Breast epithelium (tissue), 3 donors: ENCODE results near the gene DLG4.

Experiments
- POLR2A ChIP-seq: fragments of 450-650 bp; IDR thresholded peaks from one replicate; pipeline ENCODE4 v1.6.1; 2016; ENCODE audit warnings: antibody characterized with exemption, mild to moderate bottlenecking, moderate library complexity
- POLR2AphosphoS5 ChIP-seq, 3 donors: sonication (generic); formaldehyde crosslinking; IDR thresholded peaks; one replicate each; pipeline ENCODE4 v1.6.1; 2017; ENCODE audit warnings: antibody characterized with exemption in 3 of 3
- TF ChIP-seq, protein P1 (sequence below), 3 donors: fragments of 450-650 bp; IDR thresholded peaks; one replicate each; pipeline ENCODE4 v1.5.1; 2016 to 2017; ENCODE audit warnings: antibody characterized with exemption in 3 of 3, mild to moderate bottlenecking in 3 of 3, moderate library complexity in 3 of 3

DNA sequence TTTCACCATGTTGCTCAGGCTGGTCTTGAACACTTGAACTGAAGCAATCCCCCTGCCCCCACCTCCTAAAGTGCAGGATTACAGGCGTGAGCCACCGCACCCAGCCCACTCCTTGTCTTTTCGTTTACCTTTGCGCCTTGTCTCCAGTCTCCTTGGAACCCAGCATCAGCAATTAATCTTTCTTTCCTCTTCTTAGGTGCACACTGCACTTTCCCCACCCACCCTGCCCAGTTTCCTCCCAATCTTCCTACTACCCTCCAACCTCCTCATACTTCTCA lies 44.1 kb upstream of the DLG4 start:
- no peak for TF ChIP-seq POLR2AphosphoS5 (IDR thresholded peaks at IDR 0.05)
- TF ChIP-seq, protein P1, sequence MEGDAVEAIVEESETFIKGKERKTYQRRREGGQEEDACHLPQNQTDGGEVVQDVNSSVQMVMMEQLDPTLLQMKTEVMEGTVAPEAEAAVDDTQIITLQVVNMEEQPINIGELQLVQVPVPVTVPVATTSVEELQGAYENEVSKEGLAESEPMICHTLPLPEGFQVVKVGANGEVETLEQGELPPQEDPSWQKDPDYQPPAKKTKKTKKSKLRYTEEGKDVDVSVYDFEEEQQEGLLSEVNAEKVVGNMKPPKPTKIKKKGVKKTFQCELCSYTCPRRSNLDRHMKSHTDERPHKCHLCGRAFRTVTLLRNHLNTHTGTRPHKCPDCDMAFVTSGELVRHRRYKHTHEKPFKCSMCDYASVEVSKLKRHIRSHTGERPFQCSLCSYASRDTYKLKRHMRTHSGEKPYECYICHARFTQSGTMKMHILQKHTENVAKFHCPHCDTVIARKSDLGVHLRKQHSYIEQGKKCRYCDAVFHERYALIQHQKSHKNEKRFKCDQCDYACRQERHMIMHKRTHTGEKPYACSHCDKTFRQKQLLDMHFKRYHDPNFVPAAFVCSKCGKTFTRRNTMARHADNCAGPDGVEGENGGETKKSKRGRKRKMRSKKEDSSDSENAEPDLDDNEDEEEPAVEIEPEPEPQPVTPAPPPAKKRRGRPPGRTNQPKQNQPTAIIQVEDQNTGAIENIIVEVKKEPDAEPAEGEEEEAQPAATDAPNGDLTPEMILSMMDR (IDR thresholded peaks at IDR 0.05) = no peak
- TF ChIP-seq POLR2A = no peak
